ENCODE data around the gene DYNLT4.
"Not testable (repeated sequence)": the region's sequence is repeated elsewhere in the genome, so short reads cannot be mapped to it uniquely, and the experiment has no call there.

DYNLT4 gene

GRCh38 chr1:44783697-44784093 is 23.5 kb downstream of the DYNLT4 start:
- Mint-ChIP-seq H3K27me3 (no peaks in the 10 kb centered on the region), H3K36me3 (peaks cover 16% of the 10 kb centered on the region), H3K4me1 (peaks cover 24% of the 10 kb centered on the region), H3K4me3 (peak overlapping the region; percentile 66), H3K27ac (no peak overlapping the region), H3K9me3 (no peaks in the 10 kb centered on the region)
- no peak for ATAC-seq (ENCODE audit: low read depth)
- DNase-seq (ENCODE audit: low spot score in 2 of 2) = no peak

GRCh38 chr1:44780583-44781121 is 26.5 kb downstream of the DYNLT4 start:
- no peak for DNase-seq (ENCODE audit: low spot score in 2 of 2)
- H3K4me3 Mint-ChIP-seq = no peak overlapping the region
- H3K27ac Mint-ChIP-seq = no peak overlapping the region
- no peaks in the 10 kb centered on the region for H3K9me3 Mint-ChIP-seq
- H3K36me3 Mint-ChIP-seq = peaks cover 38% of the 10 kb centered on the region
- peaks cover 41% of the 10 kb centered on the region for H3K4me1 Mint-ChIP-seq
- H3K27me3 Mint-ChIP-seq = no peaks in the 10 kb centered on the region
- ATAC-seq (ENCODE audit: low read depth) = no peak

- DNase-seq (ENCODE audit: low spot score in 2 of 2) (no peak), ATAC-seq (ENCODE audit: low read depth) (no peak)
- H3K36me3 Mint-ChIP-seq = peaks cover 38% of the 10 kb centered on the region
- no peak overlapping the region for H3K4me3 Mint-ChIP-seq
- peak overlapping the region; percentile 88 for H3K27ac Mint-ChIP-seq
- peaks cover 34% of the 10 kb centered on the region for H3K4me1 Mint-ChIP-seq
- H3K9me3 Mint-ChIP-seq = no peaks in the 10 kb centered on the region
- no peaks in the 10 kb centered on the region for H3K27me3 Mint-ChIP-seq
Measured at GRCh38 chr1:44778705-44779576, 28.2 kb downstream of the DYNLT4 start.

GRCh38 chr1:44777969-44778635 is 29.0 kb downstream of the DYNLT4 start:
- Mint-ChIP-seq H3K4me1 (peaks cover 27% of the 10 kb centered on the region), H3K4me3 (no peak overlapping the region), H3K27me3 (no peaks in the 10 kb centered on the region), H3K9me3 (no peaks in the 10 kb centered on the region), H3K36me3 (peaks cover 38% of the 10 kb centered on the region), H3K27ac (peak overlapping the region; percentile 88)
- ATAC-seq (ENCODE audit: low read depth) (no peak), DNase-seq (ENCODE audit: low spot score in 2 of 2) (no peak)

- no peaks in the 10 kb centered on the region for H3K27me3 Mint-ChIP-seq
- DNase-seq (ENCODE audit: low spot score in 2 of 2) (no peak), ATAC-seq (ENCODE audit: low read depth) (no peak)
- peaks cover 38% of the 10 kb centered on the region for H3K36me3 Mint-ChIP-seq
- H3K27ac Mint-ChIP-seq = peak overlapping the region; percentile 88
- peak overlapping the region; percentile 87 for H3K4me3 Mint-ChIP-seq
- peaks cover 27% of the 10 kb centered on the region for H3K4me1 Mint-ChIP-seq
- H3K9me3 Mint-ChIP-seq = no peaks in the 10 kb centered on the region
Measured at GRCh38 chr1:44777547-44777946, 29.6 kb downstream of the DYNLT4 start.

GRCh38 chr1:44776730-44777068 is 30.5 kb downstream of the DYNLT4 start:
- Mint-ChIP-seq H3K4me3 (peak overlapping the region; percentile 87), H3K27ac (peak overlapping the region; percentile 88), H3K27me3 (no peaks in the 10 kb centered on the region), H3K9me3 (no peaks in the 10 kb centered on the region), H3K36me3 (peaks cover 38% of the 10 kb centered on the region), H3K4me1 (peaks cover 27% of the 10 kb centered on the region)
- no peak for DNase-seq (ENCODE audit: low spot score in 2 of 2)
- ATAC-seq (ENCODE audit: low read depth) = no peak

GRCh38 chr1:44775930-44776729 is 31.0 kb downstream of the DYNLT4 start:
- Mint-ChIP-seq H3K9me3 (no peaks in the 10 kb centered on the region), H3K36me3 (peaks cover 34% of the 10 kb centered on the region), H3K27ac (peak overlapping the region; percentile 88), H3K4me1 (peaks cover 27% of the 10 kb centered on the region), H3K27me3 (no peaks in the 10 kb centered on the region), H3K4me3 (peak overlapping the region; percentile 87)
- DNase-seq (ENCODE audit: low spot score in 2 of 2) = peak; percentile 40 to 57
- ATAC-seq (ENCODE audit: low read depth) = peak; percentile 49

GRCh38 chr1:44775078-44775929 is 31.8 kb downstream of the DYNLT4 start, which contains the start of gene RPS8:
Gene RPS8 (plus strand): TSS chr1:44775540. CDS start chr1:44775597, 57 bp downstream.
- Mint-ChIP-seq H3K36me3 (peaks cover 30% of the 10 kb centered on the region), H3K4me3 (peak within 1 kb of the TSS; percentile 87), H3K27me3 (no peaks in the 10 kb centered on the region), H3K4me1 (peaks cover 27% of the 10 kb centered on the region), H3K27ac (peak within 1 kb of the TSS; percentile 88), H3K9me3 (no peaks in the 10 kb centered on the region)
- ATAC-seq (ENCODE audit: low read depth) (peak; percentile 84), DNase-seq (ENCODE audit: low spot score in 2 of 2) (peak; percentile 84 to 91)

- not testable (repeated sequence) for H3K27me3 Mint-ChIP-seq; H3K4me1 Mint-ChIP-seq; H3K4me3 Mint-ChIP-seq; H3K27ac Mint-ChIP-seq; ATAC-seq (ENCODE audit: low read depth); DNase-seq (ENCODE audit: low spot score in 2 of 2); H3K9me3 Mint-ChIP-seq; H3K36me3 Mint-ChIP-seq
Measured at GRCh38 chr1:44766421-44766820, 40.7 kb downstream of the DYNLT4 start.

- Mint-ChIP-seq H3K27me3 (no peaks in the 10 kb centered on the region), H3K9me3 (no peaks in the 10 kb centered on the region), H3K36me3 (no peaks in the 10 kb centered on the region), H3K4me1 (peaks cover 8% of the 10 kb centered on the region), H3K4me3 (no peak overlapping the region), H3K27ac (no peak overlapping the region)
- DNase-seq (ENCODE audit: low spot score in 2 of 2) (no peak), ATAC-seq (ENCODE audit: low read depth) (no peak)
Measured at GRCh38 chr1:44760876-44761275, 46.3 kb downstream of the DYNLT4 start.

- Mint-ChIP-seq H3K4me3 (no peak overlapping the region), H3K36me3 (no peaks in the 10 kb centered on the region), H3K27ac (no peak overlapping the region), H3K4me1 (peaks cover 8% of the 10 kb centered on the region), H3K9me3 (no peaks in the 10 kb centered on the region), H3K27me3 (no peaks in the 10 kb centered on the region)
- ATAC-seq (ENCODE audit: low read depth) (no peak), DNase-seq (ENCODE audit: low spot score in 2 of 2) (no peak)
Measured at GRCh38 chr1:44759077-44759476, 48.1 kb downstream of the DYNLT4 start.

- Mint-ChIP-seq H3K36me3 (no peaks in the 10 kb centered on the region), H3K4me1 (peaks cover 12% of the 10 kb centered on the region), H3K27ac (peak overlapping the region; percentile 64), H3K4me3 (peak overlapping the region; percentile 34), H3K27me3 (no peaks in the 10 kb centered on the region), H3K9me3 (no peaks in the 10 kb centered on the region)
- ATAC-seq (ENCODE audit: low read depth) (peak; percentile 66), DNase-seq (ENCODE audit: low spot score in 2 of 2) (no peak)
Measured at GRCh38 chr1:44757420-44757819, 49.7 kb downstream of the DYNLT4 start.
